ENCODE measurements around the gene OR52K2.

GRCh38 chr11:4433856-4434255 lies 15.2 kb upstream of the OR52K2 start:
- TF ChIP-seq CTCF (conservative IDR thresholded peaks at IDR 0.05) (no peak), ZFX (IDR thresholded peaks at IDR 0.05) (no peak)

All from C4-2B (cell line).